Suppressor macrophage treated with lipopolysaccharide for 1 hour (primary cell): ENCODE measurements around the gene GTSE1.

ENCODE experiments used
- DNase-seq, 3 donors: peaks; one replicate each; pipeline ENCODE4 v3.0.0-alpha.2; 2020 to 2022

GTSE1 gene

GRCh38 chr22:46366327-46366731 lies 69.7 kb downstream of the GTSE1 start:
- no peak for DNase-seq

GRCh38 chr22:46366801-46367706 lies 70.4 kb downstream of the GTSE1 start:
- DNase-seq = no peak

- peak; percentile 71 to 87 (median 79) for DNase-seq
Measured at GRCh38 chr22:46367707-46368191, 71.1 kb downstream of the GTSE1 start.

GRCh38 chr22:46368422-46368821 lies 71.8 kb downstream of the GTSE1 start:
- no peak for DNase-seq

GRCh38 chr22:46368871-46369715 lies 72.4 kb downstream of the GTSE1 start:
- no peak for DNase-seq

GRCh38 chr22:46369716-46370583 lies 73.3 kb downstream of the GTSE1 start:
- DNase-seq = no peak

- DNase-seq = no peak
Measured at GRCh38 chr22:46370584-46371291, 74.1 kb downstream of the GTSE1 start.

GRCh38 chr22:46371623-46372226 lies 75.1 kb downstream of the GTSE1 start:
- no peak for DNase-seq

- no peak for DNase-seq
Measured at GRCh38 chr22:46372686-46373085, 76.0 kb downstream of the GTSE1 start.

GRCh38 chr22:46373159-46373558 lies 76.5 kb downstream of the GTSE1 start:
- DNase-seq = no peak

GRCh38 chr22:46373921-46374662 lies 77.4 kb downstream of the GTSE1 start:
- peak in 2 of 3 donors; percentile 16 to 20 for DNase-seq

- DNase-seq = no peak
Measured at GRCh38 chr22:46374663-46375474, 78.2 kb downstream of the GTSE1 start.

- DNase-seq = no peak
Measured at GRCh38 chr22:46376111-46376510, 79.4 kb downstream of the GTSE1 start.

GRCh38 chr22:46376908-46377524 lies 80.3 kb downstream of the GTSE1 start:
- DNase-seq = no peak

- DNase-seq = peak in 1 of 3 donors; percentile 3
Measured at GRCh38 chr22:46377525-46378425, 81.1 kb downstream of the GTSE1 start.

- no peak for DNase-seq
Measured at GRCh38 chr22:46378426-46379065, 81.9 kb downstream of the GTSE1 start.

- no peak for DNase-seq
Measured at GRCh38 chr22:46379066-46379930, 82.6 kb downstream of the GTSE1 start.
